NCI-H748 treated with DMSO at 0.1 percent for 48 hours (cell line): Measurements from ENCODE around the gene CDYL2.
"Not testable (repeated sequence)": the region's sequence is repeated elsewhere in the genome, so short reads cannot be mapped to it uniquely, and the experiment has no call there.

ENCODE experiments used
- DNase-seq: peaks from one replicate; lab custom pipeline; 2025; lab: John Stamatoyannopoulos, UW

The CDYL2 gene

DNA sequence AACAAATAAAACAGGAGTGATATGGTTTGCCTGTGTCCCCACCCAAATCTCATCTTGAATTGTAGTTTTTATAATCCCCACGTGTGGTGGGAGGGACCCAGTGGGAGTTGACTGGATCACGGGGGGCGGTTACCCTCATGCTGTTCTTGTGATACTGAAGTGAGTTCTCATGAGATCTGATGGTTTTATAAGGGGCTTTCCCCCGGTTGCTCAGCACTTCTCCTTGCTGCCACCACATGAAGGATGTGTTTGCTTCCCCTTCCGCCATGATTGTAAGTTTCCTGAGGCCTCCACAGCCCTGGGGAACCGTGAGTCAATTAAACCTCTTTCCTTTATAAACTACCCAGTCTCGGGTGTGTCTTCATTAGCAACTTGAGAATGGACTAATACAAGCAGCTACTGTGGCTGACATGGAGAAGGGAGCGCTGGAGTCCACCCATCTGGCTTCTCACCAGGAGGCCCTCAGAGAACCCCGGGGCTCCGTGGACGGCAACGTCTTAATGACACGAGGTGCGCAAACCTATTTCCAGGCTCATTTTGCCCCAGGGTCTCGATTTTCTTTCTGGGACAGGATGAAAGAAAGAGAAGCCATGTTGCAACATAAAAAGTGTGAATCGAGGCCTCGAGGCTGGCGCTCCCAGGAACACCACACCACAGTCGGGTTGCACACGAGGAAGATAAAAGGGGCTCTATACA, 134.1 kb downstream of the CDYL2 start:
- DNase-seq, result no peak

DNA sequence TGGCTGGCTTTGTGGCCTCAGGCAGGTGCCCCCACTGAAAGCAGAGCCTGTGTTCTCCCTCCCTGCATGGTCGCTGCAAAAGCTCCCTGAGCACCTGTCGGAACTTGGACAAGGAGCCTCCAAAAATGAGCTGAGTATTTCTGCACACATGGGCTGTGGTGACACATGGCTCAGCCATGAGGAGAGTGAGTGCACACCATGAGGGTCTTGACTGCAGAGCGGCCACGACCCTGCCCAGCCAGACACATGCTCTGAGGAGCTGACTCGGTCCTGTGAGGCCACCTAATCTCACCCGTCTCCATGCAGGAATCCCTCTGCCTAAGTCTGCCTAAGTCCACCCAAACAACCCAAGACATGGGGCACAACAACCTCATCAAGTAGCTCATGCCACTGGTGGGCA, 134.7 kb downstream of the CDYL2 start:
- no peak for DNase-seq

DNA sequence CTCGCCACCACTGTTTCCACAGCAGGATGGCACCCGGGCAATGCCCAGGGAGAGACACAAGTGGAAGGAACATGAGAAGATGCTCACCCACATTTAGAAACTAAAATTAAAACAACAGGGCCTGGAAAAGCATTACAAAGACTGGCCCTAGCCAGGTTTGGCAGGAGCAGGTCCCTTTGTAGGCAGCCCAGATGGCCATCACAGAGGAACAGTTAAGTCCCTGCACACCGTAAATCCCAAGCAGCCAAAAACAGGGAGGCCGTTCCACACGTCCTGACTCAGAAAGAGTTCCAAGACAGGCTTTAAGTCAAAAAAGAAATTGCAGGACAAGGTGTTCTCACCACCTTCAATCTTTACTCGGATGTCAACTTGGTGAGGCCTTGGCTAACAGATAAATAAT, 136.5 kb downstream of the CDYL2 start:
- no peak for DNase-seq

GRCh38 chr16:80667251-80667560, 137.2 kb downstream of the CDYL2 start:
- DNase-seq, result no peak

GRCh38 chr16:80666378-80667250, 137.8 kb downstream of the CDYL2 start:
- no peak for DNase-seq

DNA sequence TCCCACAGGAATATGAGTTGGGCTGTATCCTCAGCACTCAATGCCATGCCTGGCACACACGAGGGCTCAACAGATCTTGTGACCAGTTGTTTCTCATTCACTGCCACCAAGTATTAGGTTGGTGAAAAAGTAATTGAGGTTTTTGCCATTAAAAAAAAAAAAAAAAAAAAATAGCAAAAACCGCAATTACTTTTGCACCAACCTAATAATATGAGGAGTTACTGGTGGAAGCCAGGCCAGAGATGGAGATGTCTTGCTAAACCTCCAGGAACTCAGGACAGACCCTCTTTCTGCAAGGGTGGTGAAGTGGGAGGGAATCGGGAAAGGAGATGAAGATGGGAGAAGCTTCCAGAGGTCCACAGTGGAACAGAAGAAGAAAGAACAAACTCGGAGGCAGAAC, 139.0 kb downstream of the CDYL2 start:
- DNase-seq, result no peak

DNA sequence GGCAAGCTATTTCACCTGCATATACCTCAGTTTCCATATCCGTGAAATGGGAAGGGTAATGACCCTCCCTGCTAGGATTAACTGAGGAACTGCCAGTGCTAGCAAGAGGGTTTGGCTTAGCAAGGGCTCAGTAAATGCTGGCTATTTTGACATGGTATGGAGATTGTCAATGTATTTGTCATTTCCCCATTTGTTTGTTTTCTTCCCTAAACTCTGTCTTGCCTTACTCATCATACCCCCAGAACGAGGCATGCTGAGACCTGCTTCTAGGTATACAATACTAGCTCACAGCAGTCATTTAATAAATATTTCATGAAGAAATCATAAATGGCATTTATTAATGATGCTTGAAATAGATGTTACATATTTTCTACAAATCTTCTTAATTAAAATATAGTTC, 139.6 kb downstream of the CDYL2 start:
- DNase-seq, result no peak

DNA sequence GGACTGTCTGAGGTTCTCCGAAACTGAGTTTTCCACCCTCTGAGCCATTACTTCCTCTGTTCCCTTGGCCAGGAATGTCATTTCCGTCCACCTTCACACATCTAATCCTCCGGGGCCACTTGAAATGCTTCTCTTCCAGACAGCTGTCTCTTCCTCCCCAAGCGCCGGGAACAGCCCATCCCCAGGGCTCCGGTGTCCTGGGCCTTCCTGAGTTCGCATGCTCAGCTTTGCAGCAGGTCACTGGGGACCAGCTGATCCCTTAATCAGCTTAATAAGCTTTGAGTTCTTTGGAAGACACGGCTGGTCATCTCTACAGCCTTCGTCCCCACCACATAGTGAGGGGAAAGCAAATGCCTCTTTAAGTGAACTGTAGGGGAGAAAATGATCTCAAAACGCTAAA, 140.2 kb downstream of the CDYL2 start:
- DNase-seq, result no peak

DNA sequence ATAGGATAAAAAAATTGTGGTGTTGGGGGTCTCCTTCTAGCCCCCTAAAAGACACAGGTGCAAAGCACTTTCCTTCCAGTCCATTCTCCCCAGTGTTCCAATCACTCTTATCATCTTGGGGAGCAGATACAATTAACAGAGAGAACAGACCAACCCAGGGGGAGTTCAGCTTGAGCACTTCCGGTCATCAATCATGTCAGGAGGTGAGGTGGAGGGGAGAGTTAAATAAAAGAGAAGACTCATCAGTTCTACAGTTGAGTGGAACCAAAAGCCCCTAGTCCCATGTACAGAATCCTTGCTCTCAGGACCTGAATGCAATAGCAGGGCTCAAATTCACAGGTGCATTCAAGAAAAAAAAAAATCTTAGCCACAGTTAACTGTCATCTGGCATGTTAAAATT, 141.3 kb downstream of the CDYL2 start:
- DNase-seq, result no peak

- no peak for DNase-seq
Observed at GRCh38 chr16:80659865-80660264, 144.5 kb downstream of the CDYL2 start.

GRCh38 chr16:80656711-80657150, 147.7 kb downstream of the CDYL2 start:
- no peak for DNase-seq

DNA sequence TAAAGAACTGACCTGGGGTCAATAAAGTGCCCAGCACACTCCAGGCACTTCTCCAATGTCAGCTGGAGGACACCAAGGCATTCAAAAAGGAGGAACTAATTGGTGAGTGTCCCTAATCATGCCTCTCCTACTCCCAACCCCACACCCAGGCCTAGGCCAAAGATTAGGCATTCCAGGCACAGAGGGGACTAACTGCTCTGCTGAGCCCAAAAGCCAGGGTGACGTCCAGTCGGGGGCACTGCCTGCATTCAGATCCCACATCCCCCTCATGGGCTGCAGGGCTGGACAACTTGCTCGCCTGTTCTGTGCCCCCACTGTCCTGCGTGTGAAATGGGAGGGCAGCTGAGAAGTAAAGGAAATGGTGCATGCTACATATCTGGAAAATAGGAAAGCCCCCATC, 148.2 kb downstream of the CDYL2 start:
- DNase-seq, result no peak

DNA sequence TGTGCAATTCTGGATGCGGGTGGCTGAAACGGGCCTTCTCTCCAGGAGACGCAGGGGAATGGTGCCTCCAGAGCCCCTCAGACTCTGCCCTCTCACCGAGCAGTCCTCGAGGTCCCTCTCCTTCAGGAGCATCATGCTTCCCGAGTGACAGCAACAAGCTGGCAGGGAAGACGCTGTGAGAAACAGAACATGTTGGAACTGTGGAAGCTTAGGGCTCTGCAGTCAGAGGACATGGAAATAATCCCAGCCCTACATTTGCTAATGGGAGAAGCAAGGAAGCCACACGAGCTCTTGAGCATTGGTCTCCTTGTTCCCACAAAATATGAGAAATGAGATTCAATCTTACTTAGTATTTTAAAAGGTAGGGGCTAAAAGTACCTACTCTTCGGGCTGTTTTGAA, 148.6 kb downstream of the CDYL2 start:
- DNase-seq, result no peak

- no peak for DNase-seq
Observed at GRCh38 chr16:80654094-80654862, 150.1 kb downstream of the CDYL2 start.

DNA sequence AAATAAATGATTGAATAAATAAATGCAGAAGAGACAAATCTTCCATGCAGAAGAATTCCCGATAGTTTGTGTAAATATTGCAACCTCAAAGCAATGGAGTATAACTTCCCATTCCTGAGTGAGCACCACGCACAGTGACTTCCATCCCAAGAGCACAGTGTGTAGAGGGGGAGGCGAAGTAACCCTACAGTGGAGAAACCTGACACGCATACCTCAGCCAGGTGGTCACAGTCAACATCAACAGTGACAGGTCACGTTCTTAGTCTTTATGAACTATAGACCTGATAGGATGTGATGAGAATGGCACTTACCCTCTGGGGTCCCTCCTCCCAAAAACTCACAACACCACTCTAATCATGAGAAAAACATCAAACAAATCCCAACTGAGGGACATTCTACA, 152.0 kb downstream of the CDYL2 start:
- DNase-seq, result no peak

- DNase-seq, result not testable (repeated sequence)
Observed at GRCh38 chr16:80650281-80650680, 154.1 kb downstream of the CDYL2 start.

- no peak for DNase-seq
Observed at GRCh38 chr16:80640316-80640715, 164.1 kb downstream of the CDYL2 start.

- no peak for DNase-seq
Observed at GRCh38 chr16:80639636-80640035, 164.8 kb downstream of the CDYL2 start.

GRCh38 chr16:80637621-80638020, 166.8 kb downstream of the CDYL2 start:
- DNase-seq, result no peak

GRCh38 chr16:80631581-80631980, 172.8 kb downstream of the CDYL2 start:
- DNase-seq, result no peak

DNA sequence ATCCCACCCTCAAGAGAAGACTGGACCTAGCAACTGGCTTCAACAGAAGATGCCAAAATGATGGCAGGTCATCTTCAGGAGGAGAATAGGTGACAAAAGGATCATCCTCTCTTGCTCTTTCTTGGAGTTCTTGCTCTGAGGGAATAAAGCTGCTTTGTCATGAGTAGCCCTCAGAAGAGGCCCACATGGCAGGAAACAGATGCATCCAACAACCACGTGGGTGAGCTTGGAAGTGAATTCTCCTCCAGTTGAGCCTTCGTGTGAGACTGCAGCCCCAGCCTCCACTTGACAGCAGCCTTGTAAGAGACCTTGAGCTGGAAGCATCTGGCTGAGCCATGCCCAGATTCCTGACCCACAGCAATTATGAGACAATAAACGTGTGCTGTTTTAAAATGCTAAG, 176.1 kb downstream of the CDYL2 start:
- DNase-seq, result no peak

DNA sequence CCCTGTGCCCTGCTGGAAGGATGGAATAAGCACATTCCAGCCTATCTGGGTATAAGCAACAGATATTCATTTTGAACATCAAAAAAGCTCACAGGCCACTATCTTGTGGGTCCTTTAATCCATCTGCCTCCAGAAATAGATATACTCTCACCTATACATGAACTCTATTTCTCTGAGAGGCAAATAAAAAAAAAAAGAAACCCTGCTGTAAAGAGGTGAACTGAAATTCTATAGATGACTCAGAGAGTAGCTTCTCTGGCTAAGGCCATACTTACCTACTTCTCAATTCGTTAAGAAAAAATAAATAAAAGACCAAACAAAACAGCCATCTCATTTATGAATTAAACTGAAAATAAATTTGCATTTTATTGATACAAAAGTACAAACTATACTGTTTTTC, 177.3 kb downstream of the CDYL2 start:
- no peak for DNase-seq

DNA sequence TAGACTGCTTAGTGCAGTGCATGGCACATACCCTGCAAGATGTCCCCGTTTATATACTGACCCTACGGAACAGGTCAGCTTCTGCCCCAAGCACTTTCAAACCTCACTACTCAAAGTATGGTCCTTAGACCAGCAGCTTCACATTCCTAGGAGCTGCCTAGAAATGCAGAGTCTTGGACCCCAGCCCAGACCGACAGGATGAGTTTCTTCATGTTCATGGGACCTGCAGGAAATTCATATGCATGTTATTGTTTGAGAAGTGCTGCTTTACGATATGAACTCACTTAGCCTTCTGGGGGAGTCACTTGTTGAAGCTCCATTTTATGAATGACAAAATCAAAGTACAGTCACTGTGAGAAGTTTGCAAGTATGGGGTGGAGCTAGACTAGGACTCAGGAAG, 181.0 kb downstream of the CDYL2 start:
- DNase-seq, result no peak
